ENCODE data around the gene PTPRT.

DNA sequence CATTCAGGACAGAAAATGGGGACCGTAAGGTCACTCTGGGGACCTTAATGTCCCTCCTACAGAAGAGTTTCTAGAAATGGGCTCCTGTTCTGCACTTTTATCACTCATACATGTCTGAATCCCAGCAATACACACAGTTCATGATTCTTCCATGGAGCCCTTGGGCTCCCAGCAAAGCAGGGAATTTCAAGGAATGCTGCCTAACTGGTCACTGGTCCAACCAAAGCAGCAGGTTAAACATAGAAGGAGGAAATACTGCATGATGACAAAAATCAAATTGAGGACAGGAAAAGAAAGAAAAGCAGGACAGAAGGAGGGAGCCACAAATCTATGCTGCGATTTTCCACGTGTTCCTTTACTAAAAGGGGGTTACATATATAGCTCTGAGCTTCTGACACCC lies 300.2 kb downstream of the PTPRT start:
- TF ChIP-seq, protein P1, sequence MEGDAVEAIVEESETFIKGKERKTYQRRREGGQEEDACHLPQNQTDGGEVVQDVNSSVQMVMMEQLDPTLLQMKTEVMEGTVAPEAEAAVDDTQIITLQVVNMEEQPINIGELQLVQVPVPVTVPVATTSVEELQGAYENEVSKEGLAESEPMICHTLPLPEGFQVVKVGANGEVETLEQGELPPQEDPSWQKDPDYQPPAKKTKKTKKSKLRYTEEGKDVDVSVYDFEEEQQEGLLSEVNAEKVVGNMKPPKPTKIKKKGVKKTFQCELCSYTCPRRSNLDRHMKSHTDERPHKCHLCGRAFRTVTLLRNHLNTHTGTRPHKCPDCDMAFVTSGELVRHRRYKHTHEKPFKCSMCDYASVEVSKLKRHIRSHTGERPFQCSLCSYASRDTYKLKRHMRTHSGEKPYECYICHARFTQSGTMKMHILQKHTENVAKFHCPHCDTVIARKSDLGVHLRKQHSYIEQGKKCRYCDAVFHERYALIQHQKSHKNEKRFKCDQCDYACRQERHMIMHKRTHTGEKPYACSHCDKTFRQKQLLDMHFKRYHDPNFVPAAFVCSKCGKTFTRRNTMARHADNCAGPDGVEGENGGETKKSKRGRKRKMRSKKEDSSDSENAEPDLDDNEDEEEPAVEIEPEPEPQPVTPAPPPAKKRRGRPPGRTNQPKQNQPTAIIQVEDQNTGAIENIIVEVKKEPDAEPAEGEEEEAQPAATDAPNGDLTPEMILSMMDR (IDR thresholded peaks at IDR 0.05) = no peak
- no peak for TF ChIP-seq POLR2A (IDR thresholded peaks at IDR 0.05)
- no peak for TF ChIP-seq EP300 (IDR thresholded peaks at IDR 0.05)

All from suprapubic skin (tissue), 3 donors.